Activated naive CD8-positive, alpha-beta T cell treated with anti-CD3 and anti-CD28 coated beads, Interleukin-2, amount 10 ng/mL, durations not matched to agents 7 days and 5 days (primary cell): Measurements from ENCODE around the gene NAT10. TPM values are rescaled to one million over a fixed set of nuclear protein-coding genes. Genes with fewer than 3 reads are reported as not detected.
"Not testable (repeated sequence)": the region's sequence is repeated elsewhere in the genome, so short reads cannot be mapped to it uniquely, and the experiment has no call there.

Source experiments
- ATAC-seq: fragments of 150-1000 bp; cut with Tn5 transposase; one replicate; pipeline ENCODE4 v1.10.0; 2021; ENCODE audit warnings: low read depth, moderate library complexity
- POLR2A ChIA-PET: fragments of 350-600 bp; sonication (Branson Sonifier 250); formaldehyde crosslinking; loops from one replicate; lab custom pipeline; 2021; ENCODE audit warnings: antibody characterized with exemption; lab: Charles Lee
- DNase-seq: peaks from one replicate; pipeline ENCODE4 v3.0.0; 2021
- H3K27ac Mint-ChIP-seq: one replicate; pipeline ENCODE4 v1.8.0; 2022; ENCODE audit warnings: mild to moderate bottlenecking, mixed read lengths
- H3K27me3 Mint-ChIP-seq: one replicate; pipeline ENCODE4 v1.8.0; 2022; ENCODE audit warnings: mild to moderate bottlenecking, moderate library complexity, mixed read lengths
- H3K36me3 Mint-ChIP-seq: one replicate; pipeline ENCODE4 v1.8.0; 2021; ENCODE audit warnings: mild to moderate bottlenecking, mixed read lengths
- H3K4me1 Mint-ChIP-seq: one replicate; pipeline ENCODE4 v1.8.0; 2021; ENCODE audit warnings: mixed read lengths
- H3K4me3 Mint-ChIP-seq: one replicate; pipeline ENCODE4 v1.8.0; 2022; ENCODE audit warnings: mild to moderate bottlenecking, moderate library complexity, mixed read lengths
- H3K9me3 Mint-ChIP-seq: one replicate; pipeline ENCODE4 v1.8.0; 2021; ENCODE audit warnings: mixed read lengths
- total RNA-seq, 2 experiments: library from RNA; stranded (reverse); gene quantifications; one replicate each; pipeline ENCODE4 v1.2.3, GENCODE V29; 2021

Gene NAT10
- total RNA-seq, 2 experiments from 2014 or later = 72.7 to 76.3 TPM

DNA sequence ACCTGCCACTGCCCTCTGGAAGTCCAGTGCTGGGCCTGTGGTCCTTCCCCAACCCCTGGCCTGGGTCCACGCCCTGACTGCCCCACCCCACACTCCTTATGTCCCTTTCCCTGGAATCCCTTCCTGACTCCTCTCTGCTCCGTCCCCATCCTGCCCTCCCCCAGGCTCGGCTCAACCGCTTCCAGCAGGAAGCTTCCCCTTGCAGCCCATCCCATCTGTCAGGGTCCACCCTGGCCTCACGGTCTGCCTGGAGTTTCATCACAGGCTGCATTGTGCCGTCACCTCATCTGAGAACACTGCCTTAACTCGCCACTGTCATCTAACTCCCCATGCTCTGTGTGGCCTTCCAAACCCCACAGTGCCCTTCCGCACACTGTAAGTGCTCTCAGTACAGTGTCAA is 64.3 kb downstream of the NAT10 start:
- no peak overlapping the region for H3K4me3 Mint-ChIP-seq
- ATAC-seq (no peak), DNase-seq (no peak)
- H3K27me3 Mint-ChIP-seq = no peaks in the 10 kb centered on the region
- H3K4me1 Mint-ChIP-seq = peaks cover 5% of the 10 kb centered on the region
- POLR2A ChIA-PET = no interaction called here
- no peaks in the 10 kb centered on the region for H3K36me3 Mint-ChIP-seq
- no peaks in the 10 kb centered on the region for H3K9me3 Mint-ChIP-seq
- no peak overlapping the region for H3K27ac Mint-ChIP-seq

DNA sequence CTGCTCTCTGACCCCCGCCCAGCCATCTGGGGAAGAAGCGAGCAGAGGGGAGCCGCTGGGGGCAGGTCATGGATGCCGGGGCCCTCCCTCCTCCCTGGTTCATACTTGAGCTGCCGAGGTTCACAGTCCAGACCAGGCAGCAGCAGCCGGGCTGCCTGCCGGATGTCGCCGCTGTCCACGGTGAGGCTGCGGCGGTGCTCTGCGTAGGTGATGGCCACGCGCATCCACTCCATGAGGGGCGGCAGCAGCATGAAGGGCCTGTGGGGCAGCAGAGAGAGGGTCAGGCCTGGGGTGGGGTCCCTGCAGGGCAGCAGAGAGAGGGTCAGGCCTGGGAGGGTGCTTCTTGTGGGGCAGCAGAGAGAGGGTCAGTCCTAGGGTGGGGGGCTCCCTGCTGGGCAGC is 67.6 kb downstream of the NAT10 start:
- ATAC-seq (no peak), DNase-seq (no peak)
- peaks cover 4% of the 10 kb centered on the region for H3K27me3 Mint-ChIP-seq
- H3K4me3 Mint-ChIP-seq = no peak overlapping the region
- POLR2A ChIA-PET = interaction anchor here (2.8 kb wide), 1 partner anchor 184 kb away, joined by 28 read pairs; the partner anchor contains the start of gene ABTB2
- peaks cover 10% of the 10 kb centered on the region for H3K4me1 Mint-ChIP-seq
- no peak overlapping the region for H3K27ac Mint-ChIP-seq
- H3K9me3 Mint-ChIP-seq = no peaks in the 10 kb centered on the region
- no peaks in the 10 kb centered on the region for H3K36me3 Mint-ChIP-seq

DNA sequence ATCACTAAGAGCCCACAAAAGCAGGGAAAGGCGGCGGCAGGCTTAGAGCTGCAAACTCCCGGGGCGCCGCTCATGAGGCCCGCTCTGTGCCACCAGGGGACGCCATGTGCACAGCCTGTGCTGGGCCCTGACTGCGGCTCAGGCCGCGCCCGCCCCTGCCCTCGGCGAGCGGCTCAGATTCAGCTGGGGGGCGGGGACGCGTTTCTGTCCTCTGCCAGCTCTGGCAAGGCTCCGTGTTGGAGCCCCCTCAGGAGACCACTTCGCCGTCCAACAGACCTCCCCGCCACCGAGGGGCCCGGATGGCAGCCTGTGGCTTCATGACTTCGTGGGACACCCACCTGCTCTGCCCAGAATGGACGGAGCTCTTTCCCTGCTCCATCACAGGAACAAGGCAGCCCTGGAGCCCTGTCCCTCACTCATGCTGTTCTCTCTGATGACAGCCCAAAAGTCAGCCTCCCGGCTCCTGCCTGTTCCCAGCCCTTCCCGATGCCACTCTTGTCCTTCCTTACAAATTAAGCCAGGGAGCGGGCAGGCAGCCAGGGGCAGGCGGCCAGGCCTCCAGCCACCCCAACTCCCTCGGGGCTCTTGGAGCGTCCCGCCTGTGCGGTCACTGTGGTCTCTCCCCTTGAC is 69.1 kb downstream of the NAT10 start:
- Mint-ChIP-seq H3K36me3 (no peaks in the 10 kb centered on the region), H3K27ac (no peak overlapping the region), H3K4me1 (peaks cover 10% of the 10 kb centered on the region), H3K9me3 (no peaks in the 10 kb centered on the region), H3K27me3 (peaks cover 4% of the 10 kb centered on the region), H3K4me3 (peak overlapping the region; percentile 66)
- DNase-seq = peak; percentile 89
- ATAC-seq = peak; percentile 99
- POLR2A ChIA-PET = interaction anchor here (0.7 to 2.8 kb wide), 4 partner anchors 73 to 222 kb away, joined by 7 to 28 read pairs (median 10); partner anchors contain the start of gene ABTB2

DNA sequence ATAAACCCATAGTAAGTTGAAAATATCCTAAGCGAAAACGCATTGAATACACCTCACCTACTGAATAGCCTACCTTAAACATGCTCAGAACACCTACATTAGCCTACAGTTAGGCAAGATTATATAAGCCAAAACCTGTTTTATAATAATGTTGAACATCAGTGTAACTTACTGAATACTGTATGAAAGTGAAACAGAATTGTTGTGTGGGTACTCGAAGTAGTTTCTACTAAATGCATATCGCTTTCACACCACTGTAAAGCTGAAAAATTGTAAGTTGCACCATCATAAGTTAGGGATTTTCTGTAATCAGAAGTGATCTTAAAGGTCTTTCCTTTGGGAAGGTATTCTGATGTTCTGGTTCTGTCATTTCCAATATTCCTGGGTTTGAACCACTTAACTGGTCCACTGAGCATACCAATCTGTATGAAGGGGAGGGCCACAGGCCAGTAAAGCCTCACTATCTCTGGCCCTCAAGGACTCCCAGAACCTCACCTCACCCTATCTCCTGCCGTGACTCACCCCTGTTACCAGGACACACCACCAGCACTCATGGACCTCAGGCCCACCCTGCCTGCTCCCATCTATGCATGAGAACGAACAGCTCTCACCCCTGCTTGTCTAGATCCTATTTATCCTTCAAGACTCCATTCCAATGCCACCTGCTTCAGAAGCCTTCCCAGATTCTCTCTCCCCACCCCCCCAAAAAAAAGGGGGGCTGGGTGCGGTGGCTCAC is 70.0 kb downstream of the NAT10 start:
- ATAC-seq = no peak

DNA sequence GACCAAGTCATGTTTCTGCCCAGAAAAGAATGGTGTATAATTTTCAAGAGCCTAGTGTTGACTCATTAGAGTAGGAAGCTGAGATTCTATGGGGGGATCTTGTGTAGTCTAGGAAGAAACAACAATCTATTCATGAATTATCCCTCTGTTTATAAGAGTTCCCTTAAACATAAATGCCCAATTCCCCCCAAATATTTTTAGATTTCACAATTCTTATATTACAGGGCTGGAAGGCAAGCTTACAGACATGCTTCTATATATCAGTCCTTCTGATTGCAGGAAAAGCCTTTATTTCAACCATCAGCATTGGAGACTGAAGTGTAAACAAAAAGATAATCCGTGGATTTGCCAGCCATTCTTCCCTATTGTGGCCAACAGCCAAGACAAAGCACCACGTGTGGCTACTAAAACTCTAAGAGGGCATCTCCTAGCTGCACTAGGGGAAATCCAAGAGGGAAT is 71.4 kb downstream of the NAT10 start:
- no peak overlapping the region for H3K27ac Mint-ChIP-seq
- ATAC-seq (no peak), DNase-seq (no peak)
- POLR2A ChIA-PET = no interaction called here
- H3K36me3 Mint-ChIP-seq = no peaks in the 10 kb centered on the region
- H3K4me3 Mint-ChIP-seq = no peak overlapping the region
- H3K27me3 Mint-ChIP-seq = peaks cover 4% of the 10 kb centered on the region
- H3K4me1 Mint-ChIP-seq = peaks cover 12% of the 10 kb centered on the region
- no peaks in the 10 kb centered on the region for H3K9me3 Mint-ChIP-seq

More for the DNA sequence above, 70.0 kb downstream of the NAT10 start:
- Mint-ChIP-seq H3K36me3 (no peaks in the 10 kb centered on the region), H3K4me1 (peaks cover 10% of the 10 kb centered on the region), H3K9me3 (no peaks in the 10 kb centered on the region), H3K4me3 (no peak overlapping the region), H3K27me3 (peaks cover 4% of the 10 kb centered on the region), H3K27ac (no peak overlapping the region)
- DNase-seq = no peak
- POLR2A ChIA-PET = interaction anchor here (1.9 to 2.8 kb wide), 2 partner anchors 74 to 182 kb away, joined by 7 to 28 read pairs; partner anchors contain the start of gene ABTB2

DNA sequence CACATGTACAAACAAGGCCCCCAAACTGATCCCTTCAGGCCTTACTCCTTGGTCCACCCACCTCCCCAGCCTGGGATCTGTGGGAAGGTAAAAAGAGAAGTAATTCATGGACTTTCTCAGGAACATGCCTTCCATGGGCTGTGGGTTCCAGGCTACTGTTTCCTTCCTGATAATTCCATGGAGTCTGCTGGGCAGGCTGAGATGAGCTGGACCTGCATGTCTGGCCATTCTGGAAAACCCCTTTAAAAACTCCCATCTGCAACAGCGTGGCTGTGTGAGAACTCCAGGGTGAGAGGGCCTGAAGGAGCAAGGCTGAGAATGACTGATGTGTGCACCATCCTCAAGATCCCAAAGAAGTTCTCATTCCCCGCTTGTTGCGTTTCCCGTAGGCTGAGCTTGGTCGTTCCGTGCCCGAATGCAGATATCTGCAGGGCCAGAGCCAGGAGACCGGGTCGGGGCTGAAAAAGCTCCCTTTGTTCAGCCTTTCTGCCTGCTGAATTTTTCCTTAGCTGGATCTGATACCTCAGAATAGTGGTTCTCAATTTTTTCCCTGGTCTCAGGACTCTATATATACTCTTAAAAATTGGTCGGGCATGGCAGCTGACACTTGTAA is 72.9 kb downstream of the NAT10 start:
- peaks cover 12% of the 10 kb centered on the region for H3K4me1 Mint-ChIP-seq
- no peaks in the 10 kb centered on the region for H3K36me3 Mint-ChIP-seq
- H3K27ac Mint-ChIP-seq = no peak overlapping the region
- no peak overlapping the region for H3K4me3 Mint-ChIP-seq
- H3K27me3 Mint-ChIP-seq = peaks cover 4% of the 10 kb centered on the region
- DNase-seq (no peak), ATAC-seq (no peak)
- POLR2A ChIA-PET = interaction anchor here (1.7 kb wide), 1 partner anchor 179 kb away, joined by 6 read pairs; the partner anchor contains the start of gene ABTB2
- H3K9me3 Mint-ChIP-seq = no peaks in the 10 kb centered on the region

DNA sequence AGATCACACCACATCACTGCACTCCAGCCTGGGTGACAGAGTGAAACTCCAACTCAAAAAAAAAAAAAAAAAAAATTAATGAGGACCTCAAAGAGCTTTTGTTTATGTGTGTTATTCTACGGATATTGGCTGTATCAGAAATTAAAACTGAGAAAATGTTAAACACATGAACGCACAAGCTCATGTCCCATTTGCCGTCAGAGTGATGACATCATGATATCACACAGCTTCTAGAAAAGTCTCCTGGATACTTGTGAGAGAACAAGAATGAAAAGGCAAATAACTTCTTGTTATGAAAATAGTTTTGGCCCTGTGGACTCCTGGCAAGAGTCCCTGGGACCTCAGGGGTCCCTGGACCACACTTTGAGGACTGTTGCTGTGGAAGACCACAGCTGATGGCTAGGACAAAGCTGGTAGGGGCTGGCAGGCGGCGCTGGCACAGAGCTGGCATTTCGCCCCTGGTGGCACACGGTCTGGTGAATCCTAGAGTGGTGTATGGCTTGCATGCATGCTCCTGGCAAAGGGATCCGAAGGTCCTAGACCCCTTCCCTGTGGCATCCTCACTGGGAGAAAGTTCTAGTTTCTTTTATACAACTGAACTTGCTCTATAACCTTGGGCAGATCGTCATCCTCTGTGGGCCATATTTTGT is 73.7 kb downstream of the NAT10 start:
- peaks cover 9% of the 10 kb centered on the region for H3K4me1 Mint-ChIP-seq
- POLR2A ChIA-PET = interaction anchor here (1.7 kb wide), 1 partner anchor 178 kb away, joined by 6 read pairs; the partner anchor contains the start of gene ABTB2
- ATAC-seq (no peak), DNase-seq (no peak)
- H3K36me3 Mint-ChIP-seq = no peaks in the 10 kb centered on the region
- H3K27ac Mint-ChIP-seq = no peak overlapping the region
- peaks cover 4% of the 10 kb centered on the region for H3K27me3 Mint-ChIP-seq
- H3K4me3 Mint-ChIP-seq = no peak overlapping the region
- no peaks in the 10 kb centered on the region for H3K9me3 Mint-ChIP-seq

DNA sequence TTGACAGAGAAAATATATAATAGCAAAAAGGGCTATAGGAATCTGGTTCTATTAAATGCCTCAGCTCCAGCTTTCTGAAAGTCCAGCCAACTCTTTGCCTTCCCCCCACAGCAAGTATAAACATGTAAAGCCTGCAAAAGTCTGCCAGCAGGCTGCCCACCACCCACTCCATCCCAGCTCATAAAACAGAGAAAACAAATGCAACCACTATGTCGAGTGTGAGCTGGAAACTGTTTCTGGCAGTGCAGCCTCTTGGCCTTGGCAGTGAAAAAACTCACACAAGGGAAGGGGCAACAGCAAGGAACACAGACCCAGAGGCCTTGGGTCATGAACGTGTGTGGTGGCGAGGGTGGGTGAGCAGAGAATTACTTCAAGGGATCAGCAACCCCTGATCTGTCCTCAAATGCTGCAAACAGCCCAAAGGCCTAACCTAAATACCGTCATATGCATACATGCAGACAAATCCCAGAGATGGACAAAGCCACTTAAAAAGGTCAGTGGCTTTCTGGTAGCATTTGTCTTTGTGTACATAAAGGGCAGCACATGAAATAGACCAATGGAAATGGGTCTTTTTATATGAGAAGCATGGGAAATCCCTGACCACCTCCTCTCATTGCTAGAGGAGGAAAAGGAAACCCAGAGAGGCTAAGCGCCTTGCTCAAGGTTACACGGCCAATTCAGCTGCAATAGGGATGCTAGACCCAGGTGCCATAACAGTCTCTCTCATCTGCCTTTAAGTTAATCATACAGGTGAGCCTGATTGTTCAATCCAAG is 74.8 kb downstream of the NAT10 start:
- DNase-seq (no peak), ATAC-seq (no peak)
- POLR2A ChIA-PET = no interaction called here
- H3K36me3 Mint-ChIP-seq = no peaks in the 10 kb centered on the region
- no peak overlapping the region for H3K27ac Mint-ChIP-seq
- H3K9me3 Mint-ChIP-seq = no peaks in the 10 kb centered on the region
- peaks cover 4% of the 10 kb centered on the region for H3K27me3 Mint-ChIP-seq
- H3K4me1 Mint-ChIP-seq = peaks cover 12% of the 10 kb centered on the region
- H3K4me3 Mint-ChIP-seq = no peak overlapping the region

DNA sequence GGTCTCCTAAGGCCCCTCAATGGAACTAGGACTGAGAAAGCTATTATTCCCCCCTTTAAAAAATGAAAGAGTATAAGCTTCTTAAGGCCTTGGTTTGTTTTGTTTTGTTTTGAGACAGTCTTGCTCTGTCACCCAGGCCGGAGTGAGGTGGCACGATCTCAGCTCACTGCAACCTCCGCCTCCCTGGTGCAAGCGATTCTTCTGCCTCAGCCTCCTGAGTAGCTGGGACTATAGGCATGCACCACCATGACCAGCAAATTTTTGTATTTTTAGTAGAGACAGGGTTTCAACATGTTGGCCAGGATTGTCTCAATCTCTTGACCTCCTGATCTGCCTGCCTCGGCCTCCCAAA is 75.4 kb downstream of the NAT10 start:
- H3K4me1 Mint-ChIP-seq, DNase-seq, POLR2A ChIA-PET, H3K27ac Mint-ChIP-seq, ATAC-seq, H3K27me3 Mint-ChIP-seq, H3K36me3 Mint-ChIP-seq, H3K4me3 Mint-ChIP-seq, H3K9me3 Mint-ChIP-seq: not testable (repeated sequence)

DNA sequence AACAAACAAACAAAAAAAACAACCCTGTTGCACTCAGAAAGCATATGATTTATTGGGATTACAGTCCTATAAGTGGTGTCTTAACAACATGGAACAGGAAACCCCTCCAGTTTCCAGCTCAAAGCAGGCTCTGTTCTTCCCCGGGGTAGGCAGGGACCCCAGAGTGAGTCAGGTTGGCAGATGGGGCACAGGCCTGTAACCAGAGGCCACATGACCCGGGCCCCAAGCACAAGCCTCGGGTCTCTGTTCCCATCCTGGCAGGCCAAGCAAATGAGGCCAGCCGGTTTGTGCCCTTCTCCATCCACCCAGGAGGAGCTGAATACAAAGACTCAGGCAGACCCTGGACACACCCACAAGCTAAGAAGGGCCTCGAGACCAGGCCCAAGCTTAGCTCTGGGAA is 75.8 kb downstream of the NAT10 start:
- H3K27ac Mint-ChIP-seq = no peak overlapping the region
- H3K4me3 Mint-ChIP-seq = no peak overlapping the region
- H3K4me1 Mint-ChIP-seq = peaks cover 9% of the 10 kb centered on the region
- no peak for DNase-seq
- H3K9me3 Mint-ChIP-seq = no peaks in the 10 kb centered on the region
- H3K36me3 Mint-ChIP-seq = no peaks in the 10 kb centered on the region
- H3K27me3 Mint-ChIP-seq = peaks cover 2% of the 10 kb centered on the region
- POLR2A ChIA-PET = interaction anchor here (1.2 kb wide), 1 partner anchor 177 kb away, joined by 3 read pairs; the partner anchor contains the start of gene ABTB2
- no peak for ATAC-seq

DNA sequence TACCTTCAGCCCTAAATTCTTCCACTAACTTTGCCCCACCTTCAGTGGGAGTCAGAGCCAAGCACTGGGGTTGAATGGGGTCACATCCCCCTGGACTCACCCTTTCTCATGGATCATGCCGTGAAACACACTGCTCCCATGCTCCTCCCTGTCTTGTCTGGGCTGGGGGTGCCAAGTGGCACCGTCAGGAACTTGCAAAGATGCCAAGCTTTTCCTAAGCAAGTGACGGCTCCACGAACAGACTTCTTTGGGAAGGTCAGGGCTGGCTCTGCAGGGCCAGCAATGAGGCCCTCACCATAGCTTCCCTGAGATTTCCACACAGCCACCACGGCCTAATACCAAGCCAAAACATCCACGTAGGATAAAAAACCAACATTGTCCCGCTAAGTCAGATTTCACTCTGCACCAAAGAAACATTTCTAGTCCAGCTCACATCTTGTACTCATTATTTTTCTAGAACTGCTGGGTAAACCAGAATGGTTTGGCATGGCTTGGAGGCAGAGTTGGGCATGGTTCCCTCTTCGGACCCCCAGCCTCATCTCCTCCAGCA is 76.5 kb downstream of the NAT10 start:
- H3K4me3 Mint-ChIP-seq = no peak overlapping the region
- H3K9me3 Mint-ChIP-seq = no peaks in the 10 kb centered on the region
- no peak for DNase-seq
- peaks cover 9% of the 10 kb centered on the region for H3K4me1 Mint-ChIP-seq
- H3K27ac Mint-ChIP-seq = no peak overlapping the region
- no peaks in the 10 kb centered on the region for H3K27me3 Mint-ChIP-seq
- ATAC-seq = no peak
- POLR2A ChIA-PET = interaction anchor here (0.7 to 1.2 kb wide), 3 partner anchors 13 to 176 kb away, joined by 3 to 5 read pairs (median 3); partner anchors contain the start of gene ABTB2
- H3K36me3 Mint-ChIP-seq = no peaks in the 10 kb centered on the region

DNA sequence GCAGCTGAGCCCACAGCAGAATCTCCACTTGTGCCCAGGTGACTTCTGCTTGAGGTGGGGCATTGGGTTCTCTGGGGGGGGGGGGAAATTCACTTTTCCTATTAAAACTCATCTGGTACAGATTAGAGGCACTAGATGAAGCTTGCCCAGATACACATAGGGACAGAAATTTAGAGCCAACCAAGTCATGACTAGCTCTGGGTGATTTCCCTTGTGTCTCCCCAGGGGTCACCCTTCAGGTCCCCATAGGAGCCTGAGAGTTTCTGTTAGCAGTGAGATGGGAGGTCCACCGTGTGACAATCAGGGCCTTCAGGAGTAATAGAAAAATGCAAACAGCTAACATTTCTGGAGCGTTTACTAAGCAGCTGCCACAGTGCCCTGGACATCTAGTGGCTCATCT is 77.0 kb downstream of the NAT10 start:
- H3K4me3 Mint-ChIP-seq = no peak overlapping the region
- H3K27me3 Mint-ChIP-seq = no peaks in the 10 kb centered on the region
- ATAC-seq (no peak), DNase-seq (no peak)
- H3K4me1 Mint-ChIP-seq = peaks cover 9% of the 10 kb centered on the region
- H3K9me3 Mint-ChIP-seq = no peaks in the 10 kb centered on the region
- H3K27ac Mint-ChIP-seq = no peak overlapping the region
- POLR2A ChIA-PET = interaction anchor here (0.7 to 1.2 kb wide), 3 partner anchors 13 to 176 kb away, joined by 3 to 5 read pairs (median 3); partner anchors contain the start of gene ABTB2
- no peaks in the 10 kb centered on the region for H3K36me3 Mint-ChIP-seq
